Tibial nerve (tissue), 4 donors: ENCODE data around the gene CMC2. TPM values are rescaled to one million over a fixed set of nuclear protein-coding genes. Genes with fewer than 3 reads are reported as not detected.

Experiments used
- DNase-seq, 2 donors: peaks; one replicate each; pipeline ENCODE4 v3.0.0-alpha.2; 2019; ENCODE audit warnings: low spot score in 2 of 2
- H3K27ac ChIP-seq, 4 donors: fragments of 200-600 bp; sonication (generic) in 3 of 4; one replicate each; pipeline ENCODE4 v1.5.1; 2017 to 2019; ENCODE audit warnings: mild to moderate bottlenecking in 1 of 4
- H3K27me3 ChIP-seq, 2 donors: fragments of 200-600 bp; sonication (generic) in 1 of 2; one replicate each; pipeline versions ENCODE4 v1.5.1 to v1.6.0; 2017 to 2019
- H3K36me3 ChIP-seq, 3 donors: fragments of 200-600 bp; sonication (generic); one replicate each; pipeline ENCODE4 v1.5.1; 2018 to 2019
- H3K4me1 ChIP-seq, 4 donors: fragments of 200-600 bp; sonication (generic) in 3 of 4; one replicate each; pipeline ENCODE4 v1.5.1; 2017 to 2019
- H3K4me3 ChIP-seq, 4 donors: fragments of 200-600 bp; sonication (generic) in 3 of 4; one replicate each; pipeline ENCODE4 v1.5.1; 2017 to 2019; ENCODE audit warnings: mild to moderate bottlenecking in 1 of 4, moderate library complexity in 1 of 4
- H3K9me3 ChIP-seq, 4 donors: fragments of 200-600 bp; sonication (generic) in 3 of 4; one replicate each; pipeline ENCODE4 v1.5.1; 2017 to 2019
- EP300 ChIP-seq, 2 donors: sonication (generic); formaldehyde crosslinking; IDR thresholded peaks; one replicate each; pipeline ENCODE4 v1.6.1; 2017; ENCODE audit warnings: antibody characterized with exemption in 2 of 2, mild to moderate bottlenecking in 1 of 2
- POLR2A ChIP-seq, 2 donors: fragments of 450-650 bp; IDR thresholded peaks; one replicate each; pipeline ENCODE4 v1.6.1; 2017; ENCODE audit warnings: antibody characterized with exemption in 2 of 2, mild to moderate bottlenecking in 2 of 2, moderate library complexity in 2 of 2
- WGBS, 2 donors: methylation state at CpG; one replicate each; pipeline ENCODE4 v1.1.5; 2018; 5-methylcytosine and 5-hydroxymethylcytosine counted together
- total RNA-seq, 4 donors: library from RNA; depleted of rRNA; stranded (reverse); fragments of >200 nt; gene quantifications; one replicate each; pipeline ENCODE4 v1.1.0, GENCODE V29; 2016
- TF ChIP-seq, protein P1 (sequence below), 5 experiments: fragments of 200-600 bp in 3 of 5; fragments of 450-650 bp in 2 of 5; sonication (generic) in 3 of 5; IDR thresholded peaks; one replicate each; pipeline ENCODE4 v1.5.1; 2016 to 2019; ENCODE audit warnings: antibody characterized with exemption in 5 of 5, mild to moderate bottlenecking in 3 of 5, moderate library complexity in 2 of 5

CMC2 gene
- total RNA-seq, 4 donors from 2014 or later = 20.0 to 38.7 (median 35.2) TPM

DNA sequence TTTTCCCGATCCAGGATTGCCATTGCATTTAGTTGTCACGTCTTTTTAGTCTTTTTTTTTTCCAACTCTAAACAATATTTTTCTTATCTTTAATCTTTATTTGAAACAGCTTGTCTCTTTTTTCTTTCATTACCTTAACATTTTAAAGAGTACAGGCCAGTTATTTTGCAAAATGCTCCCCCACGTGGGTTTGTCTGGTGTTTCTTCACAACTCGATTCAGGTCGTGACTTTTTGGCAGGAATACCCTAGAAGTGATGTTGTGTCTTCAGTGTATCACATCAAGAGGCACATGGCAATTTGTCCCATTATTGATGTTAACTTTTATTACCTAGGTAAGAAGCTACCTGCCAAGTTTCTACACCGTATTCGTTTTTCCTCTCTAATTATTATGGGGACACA lies 17.9 kb downstream of the CMC2 start:
- TF ChIP-seq EP300 (IDR thresholded peaks at IDR 0.05) = no peak
- TF ChIP-seq, protein P1, sequence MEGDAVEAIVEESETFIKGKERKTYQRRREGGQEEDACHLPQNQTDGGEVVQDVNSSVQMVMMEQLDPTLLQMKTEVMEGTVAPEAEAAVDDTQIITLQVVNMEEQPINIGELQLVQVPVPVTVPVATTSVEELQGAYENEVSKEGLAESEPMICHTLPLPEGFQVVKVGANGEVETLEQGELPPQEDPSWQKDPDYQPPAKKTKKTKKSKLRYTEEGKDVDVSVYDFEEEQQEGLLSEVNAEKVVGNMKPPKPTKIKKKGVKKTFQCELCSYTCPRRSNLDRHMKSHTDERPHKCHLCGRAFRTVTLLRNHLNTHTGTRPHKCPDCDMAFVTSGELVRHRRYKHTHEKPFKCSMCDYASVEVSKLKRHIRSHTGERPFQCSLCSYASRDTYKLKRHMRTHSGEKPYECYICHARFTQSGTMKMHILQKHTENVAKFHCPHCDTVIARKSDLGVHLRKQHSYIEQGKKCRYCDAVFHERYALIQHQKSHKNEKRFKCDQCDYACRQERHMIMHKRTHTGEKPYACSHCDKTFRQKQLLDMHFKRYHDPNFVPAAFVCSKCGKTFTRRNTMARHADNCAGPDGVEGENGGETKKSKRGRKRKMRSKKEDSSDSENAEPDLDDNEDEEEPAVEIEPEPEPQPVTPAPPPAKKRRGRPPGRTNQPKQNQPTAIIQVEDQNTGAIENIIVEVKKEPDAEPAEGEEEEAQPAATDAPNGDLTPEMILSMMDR (IDR thresholded peaks at IDR 0.05) = no peak
- TF ChIP-seq POLR2A (IDR thresholded peaks at IDR 0.05) = no peak
- Histone ChIP-seq H3K36me3 (no peaks in the 10 kb centered on the region), H3K4me1 (no peaks in the 10 kb centered on the region), H3K27ac (no peak overlapping the region), H3K27me3 (no peaks in the 10 kb centered on the region), H3K9me3 (no peaks in the 10 kb centered on the region), H3K4me3 (no peak overlapping the region)
- 75 to 79% methylated on average over 7 of the region's 7 CpGs for WGBS, 2 donors
- DNase-seq = no peak

DNA sequence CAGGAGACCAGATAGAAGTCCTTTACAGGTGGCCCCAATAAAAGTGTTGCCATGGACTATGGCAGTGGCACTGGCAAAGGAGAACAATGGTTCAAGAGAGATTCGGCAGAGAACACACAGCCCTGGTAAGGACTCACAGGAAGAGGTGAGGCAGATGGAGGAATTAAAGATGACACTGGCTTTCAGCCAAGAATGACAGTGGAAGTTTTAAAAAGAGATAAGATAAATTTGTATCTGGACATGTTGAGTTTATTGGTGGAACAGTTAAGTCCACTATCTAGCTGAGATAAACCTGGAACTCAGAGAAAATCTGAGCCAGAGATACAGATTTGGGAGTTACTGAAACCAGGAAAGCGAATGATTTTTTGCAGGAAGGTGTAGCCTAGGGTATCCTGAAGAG lies 20.1 kb downstream of the CMC2 start:
- H3K36me3 ChIP-seq = no peaks in the 10 kb centered on the region
- TF ChIP-seq, protein P1 (IDR thresholded peaks at IDR 0.05) = no peak
- TF ChIP-seq POLR2A (IDR thresholded peaks at IDR 0.05) (no peak), EP300 (IDR thresholded peaks at IDR 0.05) (no peak)
- no peak overlapping the region for H3K27ac ChIP-seq
- no peaks in the 10 kb centered on the region for H3K9me3 ChIP-seq
- H3K4me1 ChIP-seq = no peaks in the 10 kb centered on the region
- no peak overlapping the region for H3K4me3 ChIP-seq
- no peak for DNase-seq
- H3K27me3 ChIP-seq = no peaks in the 10 kb centered on the region
- 77 to 79% methylated on average over 2 of the region's 2 CpGs for WGBS, 2 donors

- no peaks in the 10 kb centered on the region for H3K9me3 ChIP-seq
- H3K36me3 ChIP-seq = no peaks in the 10 kb centered on the region
- H3K27ac ChIP-seq = no peak overlapping the region
- TF ChIP-seq EP300 (IDR thresholded peaks at IDR 0.05) (no peak), POLR2A (IDR thresholded peaks at IDR 0.05) (no peak)
- TF ChIP-seq, protein P1 (IDR thresholded peaks at IDR 0.05) = no peak
- H3K27me3 ChIP-seq = no peaks in the 10 kb centered on the region
- peaks cover 0 to 3% (median 0%) of the 10 kb centered on the region in 4 donors for H3K4me1 ChIP-seq
- no peak for DNase-seq
- no peak overlapping the region for H3K4me3 ChIP-seq
- WGBS, 2 donors = 57 to 71% methylated on average over 2 of the region's 2 CpGs
These were observed 21.1 kb downstream of the CMC2 start for GRCh38 chr16:80985611-80986010.

DNA sequence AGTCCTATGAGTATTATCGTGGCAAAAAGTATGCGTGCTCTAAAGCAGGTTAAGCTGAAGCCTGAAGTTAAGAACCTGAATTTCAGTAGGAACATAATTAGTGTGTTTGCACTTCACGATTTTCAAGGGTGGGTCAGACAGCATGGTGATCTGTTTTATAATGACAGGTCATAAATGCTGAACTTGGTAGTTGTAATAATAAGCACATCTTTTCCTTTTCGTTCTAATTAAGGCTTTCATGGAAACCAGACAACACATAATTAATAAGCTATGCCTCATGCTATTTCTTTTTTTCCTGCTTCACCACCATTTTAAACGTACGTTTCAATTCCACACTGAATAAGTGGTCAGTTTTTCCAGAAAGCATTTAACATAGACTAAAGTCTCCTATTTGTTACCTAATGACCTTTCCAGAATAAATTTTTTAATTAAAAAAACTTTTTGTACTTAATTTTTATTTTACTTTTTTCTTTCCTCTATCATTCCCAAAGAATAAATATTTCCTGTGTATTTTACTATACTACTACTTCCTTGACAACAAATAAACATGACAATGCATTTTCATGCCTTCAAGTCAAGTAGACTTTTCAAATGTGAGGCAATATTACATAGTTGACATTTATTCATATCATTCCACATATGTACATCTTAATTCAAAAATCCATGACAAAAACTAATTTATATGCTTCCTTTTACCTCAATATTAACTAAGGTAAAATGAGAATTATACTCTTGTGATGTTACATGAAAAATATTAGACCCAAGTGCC lies 22.4 kb downstream of the CMC2 start:
- H3K4me3 ChIP-seq = no peak overlapping the region

DNA sequence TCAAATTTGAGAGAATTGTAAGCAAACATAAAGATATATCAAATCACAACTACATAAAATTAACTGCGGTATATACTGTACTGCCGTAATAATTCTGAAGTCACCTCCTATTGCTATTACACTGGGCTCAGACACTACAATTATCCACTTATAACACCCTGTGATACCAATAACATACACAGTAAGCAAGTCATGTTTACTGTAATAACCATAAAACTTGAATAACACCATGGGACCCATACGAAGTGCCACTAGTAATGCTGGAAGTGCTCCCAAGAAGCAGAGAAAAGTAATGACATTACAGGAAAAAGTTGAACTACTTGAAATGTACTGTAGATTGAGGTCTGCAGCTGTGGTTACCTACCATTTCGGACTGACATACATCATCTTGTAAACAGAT lies 24.0 kb downstream of the CMC2 start:
- H3K27me3 ChIP-seq = no peaks in the 10 kb centered on the region
- H3K4me3 ChIP-seq = no peak overlapping the region
- 73% methylated on average over 4 of the region's 4 CpGs for WGBS, 2 donors
- no peak for DNase-seq
- no peak for TF ChIP-seq EP300 (IDR thresholded peaks at IDR 0.05)
- no peaks in the 10 kb centered on the region for H3K9me3 ChIP-seq
- H3K27ac ChIP-seq = no peak overlapping the region
- H3K4me1 ChIP-seq = peaks cover 0 to 3% (median 0%) of the 10 kb centered on the region in 4 donors
- H3K36me3 ChIP-seq = peaks cover 0 to 22% (median 8%) of the 10 kb centered on the region in 3 donors

More for the DNA sequence above, 22.4 kb downstream of the CMC2 start:
- TF ChIP-seq EP300 (IDR thresholded peaks at IDR 0.05) (no peak), POLR2A (IDR thresholded peaks at IDR 0.05) (no peak)
- TF ChIP-seq, protein P1 (IDR thresholded peaks at IDR 0.05) = no peak
- WGBS, 2 donors = 84 to 90% methylated on average over 6 of the region's 6 CpGs
- no peak for DNase-seq
- Histone ChIP-seq H3K36me3 (peaks cover 0 to 7% (median 7%) of the 10 kb centered on the region in 3 donors), H3K4me1 (peaks cover 0 to 3% (median 0%) of the 10 kb centered on the region in 4 donors), H3K27me3 (no peaks in the 10 kb centered on the region), H3K27ac (no peak overlapping the region), H3K9me3 (no peaks in the 10 kb centered on the region)
